HG03108 (cell line): ENCODE data around the gene CDX2.
A peak's percentile ranks its signal among the peaks of the same experiment; 100 is the strongest.
"Not testable (repeated sequence)": the region's sequence is repeated elsewhere in the genome, so short reads cannot be mapped to it uniquely, and the experiment has no call there.

Experiments
- ATAC-seq: cut with Tn5 transposase; IDR thresholded peaks from one replicate; pipeline ENCODE4 v1.9.1; 2021; ENCODE audit warnings: moderate library complexity; ENCODE audit not compliant: unreplicated experiment

CDX2 gene

DNA sequence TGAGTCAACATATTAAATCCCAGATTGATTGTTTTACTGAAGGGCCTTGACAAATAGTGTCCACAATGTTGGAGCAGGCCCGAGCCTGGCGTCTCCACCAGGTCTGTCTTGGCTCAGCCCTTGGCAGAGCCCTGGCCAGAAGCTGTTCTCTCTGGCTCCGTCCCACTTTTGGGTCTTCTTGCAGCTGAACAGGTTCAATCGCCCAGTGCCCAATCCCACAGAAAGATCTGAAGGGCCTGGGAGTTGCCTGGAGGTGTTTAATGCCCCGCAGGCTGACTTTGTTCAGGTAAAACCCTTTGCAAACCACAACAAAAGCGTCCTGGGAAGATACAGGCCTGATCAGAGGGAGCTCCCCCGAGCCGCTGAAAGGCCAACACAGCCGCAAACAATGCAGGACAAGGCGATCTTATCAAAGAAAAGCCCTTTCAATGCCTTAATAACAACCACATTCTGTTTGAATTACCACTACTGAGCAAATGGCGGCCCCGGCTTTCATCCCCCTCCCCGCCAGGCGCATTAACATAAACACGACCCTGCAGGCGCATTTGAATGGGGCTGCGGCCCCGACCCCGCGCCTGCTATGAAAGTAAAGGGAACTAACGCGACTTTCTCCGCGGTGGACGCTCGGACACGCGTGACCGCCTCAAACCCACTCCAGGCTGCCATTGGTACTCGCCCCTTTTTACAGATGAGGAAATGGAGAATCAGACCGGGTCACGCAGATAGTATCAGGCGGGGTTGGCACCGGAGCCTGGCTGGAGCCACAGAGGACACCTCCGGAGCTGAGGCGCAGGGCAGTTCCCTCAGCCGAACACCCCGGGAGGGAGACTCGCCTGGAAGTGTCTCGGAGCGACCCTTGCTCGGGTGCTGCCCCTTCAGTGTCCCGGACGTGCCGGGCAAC is 3.1 kb downstream of the CDX2 start:
- no peak for ATAC-seq

DNA sequence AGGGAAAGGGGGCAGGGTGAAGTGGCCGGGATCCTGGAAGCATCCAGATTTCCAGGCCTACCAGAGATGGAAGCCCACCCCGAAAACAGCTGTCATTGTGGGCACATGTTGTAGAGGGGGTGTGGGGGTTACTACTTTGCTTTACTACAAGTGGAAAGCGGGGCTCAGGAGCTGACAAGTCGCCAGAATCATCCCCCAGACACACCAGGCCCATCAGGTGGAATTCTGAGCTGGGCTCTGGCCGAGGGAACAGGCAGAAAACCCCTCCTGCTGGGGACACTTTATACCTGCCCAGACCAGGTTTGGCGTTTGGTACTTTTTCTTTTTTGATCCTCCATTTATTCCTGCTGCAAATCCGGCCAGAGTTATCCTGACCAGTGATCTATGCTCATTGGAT is 3.8 kb downstream of the CDX2 start:
- ATAC-seq: no peak

DNA sequence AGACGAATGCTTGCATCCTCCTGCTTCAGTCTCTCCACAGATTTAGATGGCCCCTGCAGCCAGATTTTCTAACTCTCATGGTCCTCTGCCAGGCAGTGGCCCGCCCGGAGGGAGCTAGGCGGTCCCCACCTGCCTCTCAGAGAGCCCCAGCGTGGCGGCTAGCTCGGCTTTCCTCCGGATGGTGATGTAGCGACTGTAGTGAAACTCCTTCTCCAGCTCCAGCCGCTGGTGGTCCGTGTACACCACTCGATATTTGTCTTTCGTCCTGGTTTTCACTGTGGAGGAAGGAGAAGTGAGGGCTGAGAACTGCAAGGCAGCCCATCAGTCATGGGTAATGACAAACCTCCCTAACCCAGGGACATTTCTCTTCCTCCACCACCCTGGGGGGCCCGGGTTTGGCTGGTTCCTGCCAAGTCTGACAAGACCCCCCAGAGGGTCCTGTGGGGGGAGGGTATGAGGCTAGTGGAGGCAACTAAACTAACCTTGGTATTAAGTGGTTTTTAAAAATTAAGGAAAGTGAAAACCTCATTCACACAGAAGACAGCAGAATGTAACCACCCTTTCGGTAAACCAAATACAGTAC is 4.3 kb downstream of the CDX2 start:
- no peak for ATAC-seq

DNA sequence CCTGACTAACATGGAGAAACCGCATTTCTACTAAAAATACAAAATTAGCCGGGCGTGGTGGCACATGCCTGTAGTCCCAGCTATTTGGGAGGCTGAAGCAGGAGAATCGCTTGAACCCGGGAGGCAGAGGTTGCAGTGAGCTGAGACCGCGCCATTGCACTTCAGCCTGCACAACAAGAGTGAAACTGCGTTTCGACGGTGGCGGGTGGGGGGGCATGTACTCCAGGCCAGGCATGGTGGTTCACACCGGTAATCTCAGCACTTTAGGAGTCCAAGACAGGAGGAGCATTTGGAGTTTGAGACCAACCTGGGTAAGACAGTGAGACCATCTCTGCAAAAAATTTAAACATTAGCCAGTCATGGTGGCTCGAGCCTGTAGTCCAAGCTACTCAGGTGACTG is 4.9 kb downstream of the CDX2 start:
- ATAC-seq: not testable (repeated sequence)

DNA sequence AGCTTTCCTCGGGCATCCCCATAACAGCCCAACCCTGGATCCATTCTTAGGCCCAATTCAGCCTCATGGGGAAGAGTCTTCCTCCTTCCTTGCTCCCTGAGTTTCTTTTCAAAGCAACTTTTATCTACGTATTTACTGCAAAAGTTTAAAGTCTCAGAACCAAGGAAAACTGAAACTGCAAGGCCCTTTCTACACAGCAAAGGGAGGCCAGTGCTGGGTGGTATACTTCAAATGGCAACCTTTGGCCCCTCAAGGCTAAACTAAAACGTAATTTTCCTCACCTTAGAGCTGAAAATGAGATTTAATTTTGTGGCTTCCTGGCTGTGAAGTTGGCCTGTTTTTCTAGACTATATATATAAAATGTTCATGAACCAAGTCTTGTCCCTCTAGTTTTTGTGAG is 5.6 kb downstream of the CDX2 start:
- ATAC-seq: no peak

DNA sequence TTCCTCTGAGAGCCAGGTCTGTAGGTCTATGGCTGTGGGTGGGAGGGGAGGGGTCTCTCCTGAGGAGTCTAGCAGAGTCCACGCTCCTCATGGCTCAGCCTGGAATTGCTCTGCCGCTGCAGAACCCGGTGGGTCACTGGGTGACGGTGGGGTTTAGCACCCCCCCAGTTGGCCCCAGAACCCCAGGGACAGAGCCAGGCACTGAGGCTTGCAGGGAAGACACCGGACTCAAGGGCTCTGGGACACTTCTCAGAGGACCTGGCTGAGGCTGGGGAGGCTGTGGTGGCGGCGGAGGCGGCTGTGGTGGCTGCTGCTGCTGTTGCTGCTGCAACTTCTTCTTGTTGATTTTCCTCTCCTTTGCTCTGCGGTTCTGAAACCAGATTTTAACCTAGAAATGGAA is 6.1 kb downstream of the CDX2 start:
- no peak for ATAC-seq

DNA sequence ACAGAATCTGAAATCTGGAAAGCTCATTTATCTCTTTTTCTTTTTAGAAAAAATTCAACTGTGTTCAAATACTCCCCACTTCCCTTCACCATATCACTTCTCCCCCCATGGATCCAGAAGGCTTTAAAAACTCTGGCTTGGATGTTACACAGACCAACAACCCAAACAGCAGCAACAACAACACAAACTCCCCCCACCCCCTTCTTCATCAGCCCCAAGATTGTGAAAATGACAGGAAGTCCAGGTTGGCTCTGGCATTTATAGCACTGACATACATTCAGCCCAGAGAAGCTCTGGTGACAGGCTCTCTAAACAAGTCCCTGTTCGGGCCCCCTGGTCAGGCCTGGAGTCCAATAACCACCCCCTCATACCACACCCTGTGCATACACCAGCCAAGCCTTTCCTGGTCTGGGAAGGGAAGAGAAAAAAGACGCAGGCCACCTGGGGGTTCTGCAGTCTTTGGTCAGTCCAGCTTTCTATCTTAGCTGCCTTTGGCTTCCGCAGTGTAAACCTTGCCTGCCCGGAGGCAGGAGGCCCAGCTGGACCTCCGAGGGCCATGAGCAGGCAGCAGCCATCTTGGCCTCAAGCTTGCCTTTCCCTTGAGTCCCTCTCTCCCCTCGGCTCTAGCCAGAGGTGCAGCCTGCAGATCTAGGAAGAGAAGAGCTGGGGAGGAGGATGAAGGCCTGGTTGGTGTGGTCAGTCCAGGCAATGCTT is 6.8 kb downstream of the CDX2 start:
- ATAC-seq: no peak

DNA sequence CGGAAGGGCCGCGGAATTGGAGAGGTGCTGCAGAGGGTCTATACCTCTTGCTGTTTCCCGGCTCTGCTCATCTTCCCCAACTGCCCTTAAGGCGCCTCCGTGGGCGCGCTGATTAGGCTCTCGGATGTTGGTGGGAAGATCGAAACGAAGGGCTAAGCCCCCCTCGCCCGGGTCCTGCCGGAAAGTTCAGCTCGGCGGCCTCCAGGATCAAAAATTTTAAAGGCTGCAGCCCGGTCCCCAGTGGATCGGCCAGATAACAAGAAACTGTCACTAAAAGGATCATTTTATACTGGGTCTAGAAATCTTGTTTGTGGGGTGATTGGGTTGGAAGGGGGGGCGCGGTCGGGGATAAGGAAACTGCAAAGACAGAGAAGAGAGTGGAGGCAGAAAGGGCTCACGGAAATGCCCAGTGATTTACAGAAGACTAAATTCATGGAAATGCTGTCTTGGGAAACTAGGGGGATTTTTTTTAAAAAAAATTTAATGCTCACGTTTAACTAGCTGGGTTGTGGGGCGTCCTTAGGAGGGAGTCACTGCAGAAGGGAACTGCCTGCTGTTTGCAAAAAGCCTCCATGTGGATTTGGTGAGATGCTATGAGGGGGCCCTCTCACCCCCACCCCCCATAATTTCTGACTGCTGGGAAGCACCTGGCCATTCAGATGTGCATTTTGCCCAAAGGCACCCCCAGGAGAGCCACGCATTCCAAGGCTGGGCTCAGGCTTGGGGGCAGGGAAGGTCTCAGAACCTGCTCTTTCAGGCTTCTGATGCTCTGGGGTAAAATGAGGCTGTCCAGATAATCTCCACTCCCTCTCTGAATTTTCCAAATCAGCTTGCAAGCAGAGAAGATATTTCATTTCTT is 7.7 kb downstream of the CDX2 start:
- ATAC-seq: no peak

DNA sequence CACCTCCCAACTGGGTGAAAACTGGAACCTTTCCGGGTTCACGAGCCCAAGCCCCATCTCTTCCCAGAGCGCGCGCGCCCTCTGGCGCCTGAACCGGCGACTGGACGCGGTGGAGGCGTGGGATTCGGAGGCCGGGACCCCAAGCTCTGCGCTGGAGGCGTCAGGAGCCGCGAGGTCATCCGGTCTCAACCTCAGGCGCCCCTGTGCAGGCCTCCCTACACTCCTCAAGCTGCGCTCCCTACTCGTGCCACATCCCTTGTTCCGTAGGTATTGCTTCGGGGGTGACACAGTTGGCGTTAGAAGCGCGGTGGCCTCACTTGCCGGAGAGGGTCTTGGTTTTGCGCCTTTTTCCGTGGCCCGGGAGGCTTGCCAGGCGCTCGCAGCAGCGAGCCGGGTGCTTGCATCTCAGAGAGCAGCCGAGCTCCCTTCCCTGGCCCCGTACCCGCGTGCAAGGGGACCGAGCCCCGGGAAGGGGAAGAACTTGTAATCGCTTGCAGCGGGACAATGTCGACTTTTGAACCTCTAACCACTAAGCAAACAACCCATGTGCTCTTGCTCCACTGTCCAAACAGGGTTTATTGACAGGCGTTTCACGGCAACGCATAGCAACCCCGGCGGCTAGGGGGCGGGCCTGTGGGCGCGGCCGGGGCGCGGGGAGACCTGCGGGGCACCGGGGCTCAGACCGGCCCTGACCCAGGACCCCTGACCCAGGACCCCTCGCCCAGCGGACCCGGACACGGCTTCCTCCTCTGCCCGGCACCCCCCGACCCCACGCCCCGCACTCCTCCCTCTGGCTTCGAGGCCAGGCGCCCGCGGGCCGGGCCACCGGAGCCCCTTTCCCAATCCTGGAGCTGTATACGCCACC is 8.5 kb downstream of the CDX2 start:
- ATAC-seq: no peak

DNA sequence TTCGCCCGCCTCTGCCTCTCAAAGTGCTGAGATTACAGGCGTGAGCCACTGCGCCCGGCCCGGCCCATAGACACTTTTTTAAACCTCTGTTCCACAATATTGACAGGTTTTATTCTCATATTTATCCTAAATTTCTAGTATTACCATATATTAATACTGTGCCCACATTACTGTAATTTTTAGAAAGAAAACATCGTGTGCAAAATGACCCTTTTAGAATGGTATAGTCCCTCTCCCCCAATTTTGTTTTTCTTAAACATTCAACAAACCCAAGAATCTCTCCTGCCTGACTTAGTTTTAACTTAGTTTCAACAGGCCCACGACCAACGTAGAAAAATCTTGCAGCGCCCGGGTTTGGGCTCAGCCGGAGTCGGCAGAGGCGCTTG is 9.1 kb downstream of the CDX2 start:
- no peak for ATAC-seq

DNA sequence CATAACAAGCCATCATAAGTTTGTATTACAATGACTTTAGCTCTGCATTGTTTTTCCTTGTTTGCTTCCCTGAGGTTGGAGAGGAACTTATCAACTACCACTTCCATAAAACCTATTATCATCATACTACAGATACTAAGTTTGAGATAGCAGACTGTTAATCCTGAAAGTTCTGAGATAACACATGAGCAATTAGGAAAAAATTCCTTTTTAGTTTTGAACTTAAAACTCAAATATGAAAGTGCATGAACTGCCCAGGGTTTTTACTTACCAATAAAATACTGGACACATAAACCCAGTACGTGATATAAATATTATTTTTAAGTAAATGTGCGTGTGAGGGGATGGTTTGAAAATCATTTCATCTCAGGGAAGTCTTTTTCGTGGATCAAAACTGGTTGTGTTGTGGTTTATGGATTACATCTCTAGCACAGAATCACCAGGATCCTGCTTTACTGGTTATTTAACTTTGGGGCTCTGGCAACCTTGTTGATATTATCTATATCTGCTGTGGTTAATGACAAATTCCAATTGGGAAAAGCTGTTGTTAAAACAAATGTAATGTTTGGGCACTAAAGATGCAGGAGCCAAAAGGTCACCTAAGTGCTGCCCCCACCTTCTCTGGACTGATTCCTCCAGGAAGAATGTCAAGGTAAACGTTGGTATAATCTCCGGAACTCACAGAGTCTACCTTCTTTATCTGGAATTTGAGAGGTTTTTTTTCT is 12.4 kb downstream of the CDX2 start:
- ATAC-seq: no peak

DNA sequence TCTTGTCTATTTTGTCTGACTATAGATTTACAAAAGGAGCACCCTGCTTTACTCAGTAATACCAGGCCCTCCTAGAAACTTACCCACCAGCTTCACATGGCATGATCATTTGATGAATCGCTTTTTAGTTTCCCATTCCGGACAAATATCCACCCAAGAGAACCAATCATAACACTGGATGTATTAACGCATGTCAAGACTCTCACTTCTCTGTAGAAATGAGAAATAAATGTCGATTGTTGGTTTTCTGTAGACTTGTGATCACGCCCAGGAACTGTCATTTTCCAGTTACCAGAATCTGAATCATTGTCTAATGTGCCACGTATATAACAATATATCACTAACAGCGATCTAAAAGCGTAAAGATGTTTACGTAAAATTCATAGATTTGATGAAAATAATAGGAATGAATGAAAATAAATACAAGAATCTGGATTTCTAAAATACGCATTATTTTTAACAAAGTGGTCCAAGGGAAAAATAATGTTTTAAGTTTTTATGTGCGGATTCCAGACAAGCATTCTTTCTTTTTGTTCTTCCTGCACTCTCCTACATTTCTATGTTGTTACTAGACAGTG is 14.0 kb downstream of the CDX2 start:
- no peak for ATAC-seq

DNA sequence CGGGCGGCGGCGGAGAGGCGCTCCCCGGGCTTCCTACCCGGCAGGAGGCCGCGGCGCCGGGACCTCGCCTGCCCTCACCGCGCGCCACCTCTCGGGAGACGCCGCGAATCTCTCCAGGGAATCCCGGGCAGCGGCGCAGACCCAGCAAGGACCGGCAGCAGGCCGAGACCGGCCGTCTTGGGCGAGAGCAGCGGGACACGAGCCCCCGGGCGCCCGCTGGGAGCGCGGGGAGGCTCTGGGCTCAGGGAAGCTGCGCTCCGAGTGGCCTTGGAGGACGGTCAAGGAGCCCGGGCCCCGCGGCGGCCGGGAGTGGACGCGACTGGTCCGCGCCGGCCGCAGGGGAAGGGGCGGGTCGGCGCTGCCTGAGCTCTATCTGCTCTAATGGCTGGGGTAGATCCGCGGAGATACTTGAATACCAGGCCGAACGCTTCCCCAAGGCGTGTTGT is 14.7 kb downstream of the CDX2 start:
- ATAC-seq: peak; percentile 21

DNA sequence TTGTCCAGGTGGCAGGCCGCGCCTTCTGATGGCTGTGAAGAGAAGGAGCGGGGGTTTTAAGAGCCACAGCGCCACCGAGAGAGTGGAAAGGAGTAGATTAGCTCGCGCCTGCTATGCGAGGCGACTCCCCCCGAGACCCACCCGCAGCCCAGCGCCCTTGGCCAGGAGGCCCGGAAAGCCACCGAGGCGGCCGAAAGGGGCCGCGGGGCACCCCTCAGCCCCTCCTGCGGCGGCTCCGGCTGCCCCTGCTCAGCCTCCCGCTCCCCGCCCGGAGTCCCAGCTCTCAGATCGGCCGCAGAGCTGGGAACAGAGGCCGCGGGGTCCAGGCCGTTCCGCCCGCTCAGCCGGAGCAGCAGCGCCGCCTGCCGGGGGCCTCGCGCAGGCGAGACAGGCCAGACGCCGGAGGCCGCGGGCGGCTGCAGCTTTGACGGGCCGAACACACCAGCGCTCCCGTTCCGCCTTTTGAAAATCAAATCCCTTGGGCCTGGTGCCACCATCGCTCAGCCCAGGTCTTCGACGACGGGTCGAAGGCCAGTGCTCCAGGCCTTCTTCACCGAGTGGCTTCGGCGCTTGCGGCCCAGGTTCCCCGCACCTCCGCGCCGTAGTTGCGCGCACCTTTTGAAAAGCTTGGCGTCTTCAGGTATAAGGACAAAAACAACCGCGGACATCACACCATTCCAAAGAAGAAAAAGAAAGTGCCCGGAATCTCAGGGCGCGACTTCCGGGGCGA is 15.3 kb downstream of the CDX2 start:
- ATAC-seq: peak; percentile 86

DNA sequence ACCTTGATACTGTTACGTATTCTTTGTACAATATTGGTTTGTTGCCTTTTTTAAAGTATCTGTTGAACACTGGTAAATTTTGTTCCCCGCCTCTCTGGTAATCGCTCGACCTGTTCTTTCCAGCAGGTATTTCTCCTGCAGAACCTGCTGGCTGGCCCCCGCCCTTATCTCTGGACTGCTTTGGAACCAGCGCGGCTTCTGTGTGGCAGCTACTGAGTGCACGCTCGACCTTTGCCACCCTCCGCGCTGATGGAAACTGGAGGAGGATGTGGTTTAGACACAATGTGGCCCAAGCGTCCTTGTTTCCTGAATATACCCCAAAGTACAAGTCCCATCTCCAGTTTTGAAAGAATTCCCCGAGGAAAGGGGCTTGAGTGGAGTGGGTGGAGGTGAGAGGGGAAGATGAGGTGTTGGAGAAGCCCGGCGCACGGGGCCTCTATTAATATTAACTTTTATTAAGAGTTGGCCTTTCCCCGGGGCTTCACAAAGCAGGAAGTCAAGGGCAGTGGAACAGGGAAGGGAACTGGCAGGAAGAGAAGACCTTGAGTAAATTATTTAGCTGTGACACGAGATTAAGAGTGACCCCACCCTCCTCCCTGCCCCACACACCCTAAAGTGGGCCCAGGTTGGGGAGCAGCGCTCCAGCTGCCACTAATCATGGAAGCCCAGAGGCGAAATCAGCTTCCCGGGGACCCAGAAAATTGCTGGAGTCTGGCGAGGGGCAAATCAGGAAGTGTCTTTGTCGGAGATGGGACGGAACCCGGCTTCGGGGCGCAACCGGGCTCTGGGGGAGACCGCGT is 16.0 kb downstream of the CDX2 start:
- ATAC-seq: no peak

DNA sequence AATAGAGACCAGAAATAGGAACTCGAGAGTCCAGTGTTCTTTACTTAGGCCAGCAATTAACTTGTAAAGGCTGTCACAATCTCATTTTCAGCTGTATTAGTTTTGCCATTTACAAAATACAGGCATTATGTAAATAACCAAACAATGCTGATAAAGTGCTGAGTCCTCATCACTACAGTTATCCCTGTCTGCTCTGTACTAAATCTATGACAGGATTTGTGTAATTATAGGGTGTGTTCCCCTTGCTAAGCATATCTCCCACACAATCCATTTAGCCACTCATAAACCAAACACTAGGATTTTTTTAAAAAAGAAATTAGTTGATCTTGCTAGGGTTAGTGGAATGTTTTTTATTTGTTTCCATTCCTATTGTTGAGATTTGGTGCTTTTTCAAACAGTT is 26.1 kb downstream of the CDX2 start:
- ATAC-seq: no peak

DNA sequence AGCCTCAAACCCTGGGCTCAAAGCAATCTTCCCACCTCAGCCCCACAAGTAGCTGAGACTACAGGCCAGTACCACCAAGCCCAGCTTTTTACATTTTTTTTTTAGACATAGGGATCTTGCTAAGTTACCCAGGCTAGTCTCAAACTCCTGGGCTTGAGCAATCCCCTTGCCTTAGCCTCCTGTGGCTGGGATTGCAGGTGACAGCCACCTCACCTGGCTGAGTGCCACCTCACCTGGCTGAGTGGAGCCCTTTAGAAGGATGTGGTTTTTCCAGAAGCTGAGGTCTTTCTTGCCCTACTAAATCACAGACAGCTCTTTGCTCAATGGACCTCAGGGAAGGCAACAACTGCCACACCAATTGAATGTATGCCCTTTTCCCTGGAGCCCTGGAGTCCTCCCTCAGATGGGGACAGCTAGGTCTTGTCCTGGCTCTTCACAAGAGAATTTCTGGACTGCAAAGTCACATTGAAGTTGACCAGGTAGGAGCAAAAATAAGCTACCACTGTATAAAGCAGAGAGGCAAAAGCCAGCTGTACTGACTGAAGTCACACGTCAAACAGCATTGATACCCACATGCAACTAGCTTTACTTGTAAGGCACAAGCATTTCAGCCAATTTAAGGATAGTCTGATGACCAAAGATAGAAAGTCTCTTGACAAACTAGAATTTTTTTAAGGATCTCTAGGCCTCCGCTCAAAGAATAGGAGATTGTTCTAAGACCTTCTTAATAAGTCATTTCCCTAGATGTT is 35.4 kb downstream of the CDX2 start:
- ATAC-seq: no peak
